NCI-H1436 treated with DMSO at 0.1 percent for 48 hours (cell line): ENCODE results near the gene NPAS3.

Experiments
- DNase-seq: peaks from one replicate; lab custom pipeline; 2025; lab: John Stamatoyannopoulos, UW

Gene NPAS3

GRCh38 chr14:32940711-32941667 is 2.3 kb downstream of the NPAS3 start:
- no peak for DNase-seq

DNA sequence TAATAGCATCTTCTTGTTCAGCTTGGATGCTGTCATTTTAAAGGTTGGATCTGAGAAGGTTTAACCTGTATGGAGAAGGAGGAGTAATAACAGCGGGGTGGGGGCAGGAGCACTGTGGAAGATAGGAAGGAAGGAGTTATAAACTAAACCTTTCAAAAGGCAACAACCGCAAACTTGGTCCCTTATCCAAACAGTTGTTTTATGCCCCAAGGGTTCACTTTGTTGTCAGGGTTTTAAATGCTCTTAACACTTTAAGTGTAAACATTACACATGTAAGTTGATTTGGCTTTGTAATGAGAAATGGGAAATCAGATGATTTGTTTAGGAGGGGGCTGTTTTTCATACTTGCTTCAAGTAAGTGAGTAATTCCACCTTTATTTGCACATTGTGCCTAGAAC is 3.0 kb downstream of the NPAS3 start:
- no peak for DNase-seq

DNA sequence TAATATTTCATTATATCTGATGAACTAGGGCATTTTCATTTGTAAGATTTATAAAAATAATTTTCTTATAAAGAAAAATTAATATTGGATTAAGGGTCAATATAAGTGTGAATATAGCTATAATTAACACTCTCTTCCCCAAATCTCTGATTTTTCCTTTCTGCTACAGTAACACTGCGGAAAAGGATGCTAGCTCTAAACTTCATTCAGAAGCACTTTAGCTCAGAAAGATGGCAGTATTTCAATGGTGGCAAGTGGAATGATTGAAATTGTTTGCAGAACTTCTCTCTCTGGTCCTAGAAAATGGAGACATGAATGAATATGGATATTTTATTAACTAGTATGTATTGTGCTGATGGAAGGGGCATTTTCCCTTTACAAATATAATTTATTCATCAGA is 8.4 kb downstream of the NPAS3 start:
- no peak for DNase-seq

DNA sequence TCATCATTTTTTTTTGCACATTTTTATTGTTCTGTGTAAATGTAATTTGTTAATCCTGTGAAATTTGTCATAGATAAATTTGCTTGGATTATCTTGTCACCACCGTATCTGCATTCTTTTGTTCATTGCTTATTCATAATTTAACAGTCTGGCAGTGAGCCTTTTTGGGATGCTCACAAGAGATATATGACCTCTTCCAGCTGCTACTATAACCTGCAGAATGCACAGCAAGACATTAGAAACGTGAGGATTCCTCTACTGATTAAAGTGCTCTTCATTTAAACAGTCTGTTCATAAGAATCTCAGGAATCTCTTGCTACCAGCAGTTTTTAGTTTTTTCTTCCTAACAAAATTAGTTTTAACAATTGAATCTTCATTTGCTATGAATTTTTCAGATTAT is 9.1 kb downstream of the NPAS3 start:
- DNase-seq, result no peak

DNA sequence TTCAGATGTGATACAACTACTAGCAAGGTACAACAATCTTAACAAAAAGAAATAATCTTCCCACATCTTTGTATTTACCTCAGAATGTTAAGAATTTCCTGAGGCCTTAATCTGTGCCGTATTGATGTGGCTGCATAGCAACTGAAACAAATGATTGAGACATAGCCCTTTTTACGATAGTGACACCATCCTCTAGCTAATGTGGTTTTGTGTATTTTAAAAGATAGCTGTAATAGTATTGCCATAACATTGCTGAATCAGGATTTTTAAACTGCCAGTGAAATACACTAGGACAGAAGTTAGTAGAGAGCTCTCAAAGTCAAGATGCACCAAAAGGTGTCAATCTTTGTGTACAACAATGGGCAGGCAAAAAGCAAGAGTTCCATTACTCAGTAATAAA is 11.9 kb downstream of the NPAS3 start:
- DNase-seq, result no peak

GRCh38 chr14:32967421-32967820 is 28.7 kb downstream of the NPAS3 start:
- no peak for DNase-seq

DNA sequence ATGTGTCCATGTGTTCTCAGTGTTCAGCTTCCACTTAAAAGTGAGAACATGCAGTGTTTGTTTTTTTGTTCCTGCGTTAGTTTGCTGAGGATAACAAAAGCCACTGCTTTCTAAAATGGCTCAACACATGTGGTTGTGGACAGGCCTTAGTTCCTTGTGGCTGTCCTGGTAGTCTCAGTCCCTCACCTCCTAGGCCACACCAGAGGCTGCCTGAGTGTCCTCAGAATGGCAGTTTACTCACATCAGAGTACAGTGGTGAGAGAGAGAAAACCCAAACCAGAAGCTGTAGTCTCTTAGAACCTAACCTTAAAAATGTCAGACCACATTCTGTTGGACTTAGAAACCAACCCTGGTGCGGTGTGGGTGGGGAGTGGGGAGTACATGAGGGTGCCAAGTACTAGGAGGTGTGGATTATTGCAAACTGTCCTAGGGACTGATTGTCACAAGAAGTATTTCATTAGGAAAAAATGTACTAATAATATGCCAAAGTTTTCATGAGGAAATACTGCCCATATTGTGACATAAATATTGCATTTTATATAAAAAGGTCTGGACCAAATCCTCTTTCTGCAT is 30.4 kb downstream of the NPAS3 start:
- no peak for DNase-seq

DNA sequence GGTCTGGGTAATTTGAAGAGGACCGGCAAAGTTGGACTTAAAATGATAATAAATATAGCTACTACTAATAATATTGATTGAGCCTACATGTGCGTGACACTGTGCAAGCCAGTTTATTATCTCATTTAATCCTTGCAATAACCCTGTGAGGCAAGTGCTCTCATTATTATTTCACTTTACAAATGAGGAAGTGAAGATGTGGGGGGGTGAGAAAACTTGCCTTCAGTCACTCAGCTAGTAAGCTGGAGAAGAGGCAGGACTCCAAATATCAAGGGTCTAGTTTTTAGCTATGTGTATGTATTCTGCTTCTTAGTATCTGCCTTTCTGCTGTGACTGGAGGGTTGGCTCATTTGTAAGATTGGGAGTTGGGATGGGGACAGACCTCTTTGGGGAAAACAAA is 39.2 kb downstream of the NPAS3 start:
- DNase-seq, result no peak

- no peak for DNase-seq
Measured at GRCh38 chr14:32978691-32979255, 40.1 kb downstream of the NPAS3 start.

DNA sequence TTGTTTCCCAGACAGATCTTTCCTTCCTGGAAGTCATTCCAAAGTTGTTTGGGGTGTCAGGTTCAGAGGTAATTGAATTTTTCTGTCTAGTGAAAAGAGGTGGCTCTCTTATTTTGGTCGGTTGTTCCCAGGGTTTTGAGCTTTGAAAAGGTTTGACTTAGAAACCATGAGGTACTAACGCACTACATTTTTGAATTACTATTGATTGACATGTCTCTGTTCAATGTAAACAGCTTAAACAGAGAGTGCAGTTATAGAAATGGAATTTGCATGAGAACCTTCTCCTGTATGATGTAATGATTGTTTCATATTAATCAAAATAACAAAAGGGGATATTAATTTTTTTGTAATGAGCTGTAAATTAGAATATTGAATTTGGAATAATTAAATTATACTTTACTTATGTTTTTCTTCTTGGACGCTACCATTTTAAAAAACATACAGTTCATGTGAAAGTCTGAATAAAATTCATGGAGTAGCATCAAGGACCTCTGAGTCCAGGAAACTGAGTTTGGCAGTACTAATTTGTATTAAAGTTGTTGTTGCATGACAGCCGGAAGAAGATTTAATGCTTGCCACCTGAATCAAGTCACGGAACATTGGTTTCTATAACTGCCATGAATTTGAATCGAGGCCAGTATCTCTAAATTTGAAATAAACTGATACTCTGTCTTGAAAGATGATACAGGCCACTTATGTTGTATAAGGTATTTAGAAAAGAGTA is 41.7 kb downstream of the NPAS3 start:
- no peak for DNase-seq

GRCh38 chr14:32980902-32981501 is 42.3 kb downstream of the NPAS3 start:
- DNase-seq, result no peak

DNA sequence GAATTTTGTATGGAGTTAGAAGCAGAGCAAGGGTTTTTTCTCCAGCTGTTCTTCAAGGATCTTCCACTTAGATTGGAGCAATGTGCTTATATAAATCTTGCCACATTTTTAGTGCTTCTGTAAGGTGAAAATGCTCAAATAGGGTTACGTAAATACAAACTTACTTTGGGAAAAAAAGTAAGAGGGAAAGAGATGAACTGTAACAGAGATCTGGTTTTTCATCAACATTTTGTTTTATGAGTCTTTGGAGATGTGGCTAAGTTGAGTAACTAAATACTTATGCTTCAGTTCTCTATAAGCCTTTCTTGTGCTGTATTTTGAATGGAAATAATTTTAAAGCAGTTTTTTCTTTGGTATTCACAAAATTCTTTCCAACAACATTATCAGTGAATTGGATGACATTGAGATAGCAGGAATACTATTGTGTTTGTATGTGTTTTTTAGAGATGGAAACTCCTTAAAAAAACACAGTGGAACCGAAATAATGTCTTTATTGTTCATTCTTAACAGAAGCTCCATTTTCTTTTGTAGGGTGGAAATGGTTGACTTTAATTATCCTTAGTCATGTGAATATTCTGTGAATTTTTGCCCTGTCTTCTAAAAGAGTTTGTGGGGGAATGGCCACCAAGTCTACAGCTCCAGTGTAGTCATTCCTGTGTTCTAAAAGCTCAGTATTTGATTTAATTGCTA is 45.7 kb downstream of the NPAS3 start:
- DNase-seq, result no peak

DNA sequence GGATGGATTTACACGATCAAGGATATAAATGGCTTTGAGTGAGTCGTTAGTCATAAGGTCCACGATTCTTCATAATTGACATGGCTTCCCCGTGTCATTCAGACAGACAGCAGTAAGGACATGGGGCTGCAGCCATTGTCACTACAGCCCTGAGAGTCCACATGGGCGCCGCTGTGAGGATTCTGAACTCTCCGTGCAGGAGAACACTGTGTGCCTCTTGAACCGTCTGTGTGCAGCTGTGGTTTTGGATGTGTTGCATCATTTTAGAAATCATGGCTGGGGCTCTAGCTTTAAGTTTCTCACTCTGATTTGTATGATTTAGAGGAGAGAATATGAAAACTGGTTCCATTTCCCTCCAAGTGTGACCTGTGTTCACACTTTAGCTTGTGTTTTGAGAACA is 47.2 kb downstream of the NPAS3 start:
- no peak for DNase-seq

DNA sequence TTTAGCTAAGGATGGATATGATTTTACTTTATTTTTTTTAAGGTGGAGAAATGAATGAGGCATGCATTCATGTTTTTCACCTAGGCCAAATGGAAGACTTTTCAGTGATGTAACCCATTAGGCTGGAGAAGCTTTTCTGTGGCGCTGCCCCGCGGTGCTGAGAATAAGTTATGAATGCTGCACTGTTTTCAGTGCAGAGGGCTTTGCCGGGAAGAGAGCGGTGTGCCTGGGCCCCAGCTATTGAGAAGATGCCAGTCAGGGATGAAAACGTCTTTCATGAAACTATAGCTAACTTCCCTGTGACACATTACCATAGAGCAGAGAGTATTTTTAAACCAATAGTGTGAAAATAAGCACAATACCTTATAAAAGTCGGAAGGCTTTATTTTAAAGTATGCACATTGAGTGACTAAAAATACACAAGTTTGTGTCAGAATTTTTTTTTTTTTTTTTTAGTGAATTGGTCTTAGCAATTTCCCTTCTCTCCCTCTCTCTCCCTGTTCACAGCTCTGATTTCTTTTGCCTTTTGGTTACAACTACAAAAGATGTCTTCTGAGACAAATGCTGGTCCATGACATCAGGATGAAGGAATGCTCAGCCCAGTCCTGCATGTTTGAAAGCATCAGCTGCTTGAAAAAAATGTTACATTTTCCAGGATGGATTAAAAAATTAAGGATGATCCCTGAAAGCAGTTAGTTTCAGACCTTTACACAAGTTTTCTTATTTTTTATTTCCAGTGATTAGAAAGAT is 48.3 kb downstream of the NPAS3 start:
- no peak for DNase-seq

DNA sequence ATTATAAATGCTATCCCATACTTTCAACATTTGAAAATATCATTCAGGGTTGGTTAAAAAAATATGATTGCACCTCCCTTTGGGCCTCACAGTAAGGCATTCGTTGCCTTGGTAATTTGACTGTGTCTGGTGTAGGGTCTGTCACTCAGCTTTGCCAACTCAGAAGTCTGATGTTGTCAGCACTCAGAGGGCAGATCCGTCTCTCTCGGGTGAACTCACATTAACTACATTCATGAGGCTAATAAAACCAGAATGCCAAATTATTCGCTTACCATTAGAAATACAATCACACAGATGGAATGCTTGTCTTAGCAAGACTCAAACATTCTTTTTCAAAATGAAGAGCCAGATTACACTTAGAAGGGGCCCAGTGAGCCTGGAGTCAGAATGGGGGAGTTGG is 53.0 kb downstream of the NPAS3 start:
- DNase-seq, result no peak

DNA sequence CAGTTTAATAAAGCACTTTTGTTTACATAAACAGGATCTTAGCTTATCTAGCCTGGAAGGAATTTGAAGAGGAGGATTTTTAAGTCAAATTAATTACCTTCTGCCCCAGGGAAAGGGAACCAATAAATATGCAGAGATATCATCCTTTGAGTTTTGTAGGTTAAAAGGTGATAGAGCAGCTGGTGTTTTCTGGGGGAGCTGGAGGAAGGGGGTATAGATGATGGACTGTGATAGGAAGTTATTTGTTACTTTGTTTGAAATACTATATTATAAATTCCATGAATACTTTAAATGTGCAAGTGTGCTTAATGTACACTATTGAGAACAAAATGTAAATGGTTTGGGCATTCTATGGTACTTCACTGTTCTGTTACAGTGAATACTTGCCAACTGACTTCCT is 55.2 kb downstream of the NPAS3 start:
- DNase-seq, result no peak

- no peak for DNase-seq
Measured at GRCh38 chr14:32996343-32996742, 57.7 kb downstream of the NPAS3 start.

- no peak for DNase-seq
Measured at GRCh38 chr14:32998433-32998832, 59.8 kb downstream of the NPAS3 start.

DNA sequence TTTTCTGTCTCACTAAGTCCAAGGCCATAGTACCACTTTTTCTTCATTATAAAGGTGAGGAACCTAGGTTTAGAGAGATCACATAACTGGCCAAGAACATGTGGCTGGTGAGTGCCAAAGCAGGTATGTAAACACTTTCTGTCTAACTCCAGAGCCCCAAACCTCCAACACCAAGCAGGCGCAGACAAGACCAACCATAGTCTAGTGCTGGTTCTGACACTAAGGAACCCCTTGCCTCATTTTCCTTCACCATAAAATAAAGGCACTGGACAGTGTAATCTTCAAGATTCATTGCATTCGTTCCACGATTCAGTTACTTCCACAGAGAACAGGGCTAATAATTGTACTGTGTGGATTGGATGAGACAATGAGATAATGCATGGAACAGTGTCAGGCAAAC is 71.0 kb downstream of the NPAS3 start:
- DNase-seq, result no peak

- DNase-seq, result no peak
Measured at GRCh38 chr14:33010495-33010894, 71.8 kb downstream of the NPAS3 start.

DNA sequence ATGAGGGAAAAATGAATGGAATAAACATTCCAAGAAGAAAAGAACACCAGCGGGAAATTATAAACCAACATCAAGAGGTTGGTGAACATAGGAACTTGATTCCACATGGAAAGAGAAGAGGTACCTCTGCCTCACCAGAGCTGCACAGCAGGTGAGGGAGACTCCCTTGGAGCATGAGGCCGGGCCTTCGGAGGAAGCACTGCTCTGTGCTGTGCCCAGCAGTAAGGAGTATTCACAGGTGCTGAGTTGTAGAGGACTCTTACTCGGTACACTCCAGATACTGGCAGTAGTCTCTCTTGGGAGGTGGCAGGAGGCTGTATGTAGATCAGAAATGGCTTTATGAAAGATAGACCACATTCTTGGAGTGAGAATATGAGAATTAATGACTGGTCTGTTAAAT is 76.0 kb downstream of the NPAS3 start:
- DNase-seq, result no peak
